GM21825 (cell line): ENCODE data around the gene CYP3A5.
"Not testable (repeated sequence)": the region's sequence is repeated elsewhere in the genome, so short reads cannot be mapped to it uniquely, and the experiment has no call there.

ENCODE experiments used
- ATAC-seq: cut with Tn5 transposase; IDR thresholded peaks from one replicate; pipeline ENCODE4 v1.9.1; 2021; ENCODE audit warnings: mild to moderate bottlenecking, moderate library complexity; ENCODE audit not compliant: unreplicated experiment

Gene CYP3A5

GRCh38 chr7:99643464-99643863 is 36.3 kb downstream of the CYP3A5 start:
- no peak for ATAC-seq

- no peak for ATAC-seq
Observed at GRCh38 chr7:99642027-99642426, 37.8 kb downstream of the CYP3A5 start.

GRCh38 chr7:99639267-99639666 is 40.5 kb downstream of the CYP3A5 start:
- ATAC-seq: no peak

- no peak for ATAC-seq
Observed at GRCh38 chr7:99638731-99639130, 41.1 kb downstream of the CYP3A5 start.

GRCh38 chr7:99637414-99637813 is 42.4 kb downstream of the CYP3A5 start:
- ATAC-seq: not testable (repeated sequence)

GRCh38 chr7:99631295-99632109 is 48.3 kb downstream of the CYP3A5 start:
- ATAC-seq: no peak

- ATAC-seq: no peak
Observed at GRCh38 chr7:99629643-99630042, 50.2 kb downstream of the CYP3A5 start.

GRCh38 chr7:99628471-99629465 is 51.0 kb downstream of the CYP3A5 start:
- no peak for ATAC-seq

GRCh38 chr7:99627513-99627912 is 52.3 kb downstream of the CYP3A5 start:
- no peak for ATAC-seq

- no peak for ATAC-seq
Observed at GRCh38 chr7:99626661-99627060, 53.1 kb downstream of the CYP3A5 start.

GRCh38 chr7:99625961-99626360 is 53.8 kb downstream of the CYP3A5 start:
- no peak for ATAC-seq

GRCh38 chr7:99625321-99625720 is 54.5 kb downstream of the CYP3A5 start:
- ATAC-seq: no peak

GRCh38 chr7:99624484-99624883 is 55.3 kb downstream of the CYP3A5 start:
- ATAC-seq: no peak

- ATAC-seq: no peak
Observed at GRCh38 chr7:99623702-99624447, 55.9 kb downstream of the CYP3A5 start.

- ATAC-seq: no peak
Observed at GRCh38 chr7:99623091-99623693, 56.6 kb downstream of the CYP3A5 start.

- ATAC-seq: no peak
Observed at GRCh38 chr7:99622596-99622995, 57.2 kb downstream of the CYP3A5 start.

- ATAC-seq: no peak
Observed at GRCh38 chr7:99621271-99621670, 58.5 kb downstream of the CYP3A5 start.

- ATAC-seq: no peak
Observed at GRCh38 chr7:99619571-99620130, 60.1 kb downstream of the CYP3A5 start.

- ATAC-seq: no peak
Observed at GRCh38 chr7:99618726-99619125, 61.1 kb downstream of the CYP3A5 start.

GRCh38 chr7:99617192-99617781 is 62.5 kb downstream of the CYP3A5 start:
- no peak for ATAC-seq
